ENCODE measurements around the gene STUM. TPM values are rescaled to one million over a fixed set of nuclear protein-coding genes. Genes with fewer than 3 reads are reported as not detected.
"Not testable (repeated sequence)": the region's sequence is repeated elsewhere in the genome, so short reads cannot be mapped to it uniquely, and the experiment has no call there.

Gene STUM
- total RNA-seq, 2 donors from 2014 or later: 1.3 to 1.6 TPM

GRCh38 chr1:226638608-226639007 lies 90.0 kb downstream of the STUM start:
- H3K9me3 ChIP-seq: no peaks in the 10 kb centered on the region
- H3K27me3 ChIP-seq: no peaks in the 10 kb centered on the region
- TF ChIP-seq POLR2A (IDR thresholded peaks at IDR 0.05) (no peak), CTCF (IDR thresholded peaks at IDR 0.05) (no peak)
- peaks cover 7% of the 10 kb centered on the region for H3K4me1 ChIP-seq
- no peaks in the 10 kb centered on the region for H3K36me3 ChIP-seq (replicated peaks in 1 of 2; ENCODE audit: insufficient read depth in 1 of 2, low read depth in 2 of 2)
- no peak overlapping the region for H3K4me3 ChIP-seq
- no peak for DNase-seq
- intact Hi-C loops (cut with DNase I): loop anchor here (5.0 kb wide), 1 partner anchor 189 kb away; no protein-coding TSS in a partner anchor
- WGBS, 2 donors: 81 to 91% methylated on average over 9 to 16 of the region's 16 CpGs
- no peak overlapping the region for H3K27ac ChIP-seq
- no peak for ATAC-seq

- not testable (repeated sequence) for H3K9me3 ChIP-seq; DNase-seq; H3K36me3 ChIP-seq (replicated peaks in 1 of 2; ENCODE audit: insufficient read depth in 1 of 2, low read depth in 2 of 2); H3K4me1 ChIP-seq; H3K27me3 ChIP-seq; ATAC-seq; H3K4me3 ChIP-seq; H3K27ac ChIP-seq
- intact Hi-C loops (cut with DNase I): loop anchor here (5.0 kb wide), 1 partner anchor 188 kb away; no protein-coding TSS in a partner anchor
- 89% methylated on average over 5 to 8 of the region's 8 CpGs for WGBS, 2 donors
Observed at GRCh38 chr1:226639206-226639605, 90.6 kb downstream of the STUM start.

GRCh38 chr1:226639631-226640061 lies 91.1 kb downstream of the STUM start:
- ATAC-seq (no peak), DNase-seq (no peak)
- intact Hi-C loops (cut with DNase I): loop anchor here (5.0 kb wide), 1 partner anchor 188 kb away; no protein-coding TSS in a partner anchor
- Histone ChIP-seq H3K27ac (no peak overlapping the region), H3K27me3 (no peaks in the 10 kb centered on the region), H3K4me1 (no peaks in the 10 kb centered on the region), H3K4me3 (no peak overlapping the region), H3K9me3 (no peaks in the 10 kb centered on the region), H3K36me3 (replicated peaks in 1 of 2; ENCODE audit: insufficient read depth in 1 of 2, low read depth in 2 of 2) (no peaks in the 10 kb centered on the region)
- 90 to 95% methylated on average over 10 to 18 of the region's 18 CpGs for WGBS, 2 donors
- no peak for TF ChIP-seq CTCF (IDR thresholded peaks at IDR 0.05)
- TF ChIP-seq POLR2A (IDR thresholded peaks at IDR 0.05): no peak

- peak in 1 of 4 donors; percentile 8 for DNase-seq
- H3K27me3 ChIP-seq: no peaks in the 10 kb centered on the region
- intact Hi-C loops (cut with DNase I): no loop called here
- no peaks in the 10 kb centered on the region for H3K36me3 ChIP-seq (replicated peaks in 1 of 2; ENCODE audit: insufficient read depth in 1 of 2, low read depth in 2 of 2)
- no peaks in the 10 kb centered on the region for H3K4me1 ChIP-seq
- no peaks in the 10 kb centered on the region for H3K9me3 ChIP-seq
- WGBS, 2 donors: 91% methylated on average over 20 to 23 of the region's 23 CpGs
- H3K27ac ChIP-seq: no peak overlapping the region
- H3K4me3 ChIP-seq: no peak overlapping the region
- TF ChIP-seq CTCF (IDR thresholded peaks at IDR 0.05): no peak
- TF ChIP-seq POLR2A (IDR thresholded peaks at IDR 0.05): no peak
- ATAC-seq: no peak
Observed at GRCh38 chr1:226640321-226641136, 92.0 kb downstream of the STUM start.

GRCh38 chr1:226641671-226642231 lies 93.2 kb downstream of the STUM start:
- no peak for DNase-seq
- Histone ChIP-seq H3K27me3 (no peaks in the 10 kb centered on the region), H3K4me3 (no peak overlapping the region), H3K27ac (no peak overlapping the region), H3K36me3 (replicated peaks in 1 of 2; ENCODE audit: insufficient read depth in 1 of 2, low read depth in 2 of 2) (no peaks in the 10 kb centered on the region), H3K9me3 (no peaks in the 10 kb centered on the region), H3K4me1 (no peaks in the 10 kb centered on the region)
- no peak for ATAC-seq
- no peak for TF ChIP-seq POLR2A (IDR thresholded peaks at IDR 0.05)
- TF ChIP-seq CTCF (IDR thresholded peaks at IDR 0.05): no peak
- WGBS, 2 donors: 93 to 96% methylated on average over 20 to 22 of the region's 23 CpGs
- intact Hi-C loops (cut with DNase I): no loop called here
